HFFc6 (cell line): ENCODE results near the gene NFE2. TPM values are rescaled to one million over a fixed set of nuclear protein-coding genes. Genes with fewer than 3 reads are reported as not detected.

Source experiments
- DNase-seq: peaks from one replicate; pipeline ENCODE4 v3.0.0-alpha.2; 2018
- H3K27ac Mint-ChIP-seq: 2 replicates; pipeline ENCODE4 v1.8.0; 2020; ENCODE audit warnings: mild to moderate bottlenecking, mixed read lengths
- H3K27me3 Mint-ChIP-seq: 2 replicates; pipeline ENCODE4 v1.8.0; 2021; ENCODE audit warnings: mild to moderate bottlenecking, moderate library complexity, mixed read lengths; ENCODE audit not compliant: insufficient read depth
- H3K36me3 Mint-ChIP-seq: 2 replicates; pipeline ENCODE4 v1.8.0; 2021; ENCODE audit warnings: low read depth, mixed read lengths
- H3K4me1 Mint-ChIP-seq: 2 replicates; pipeline ENCODE4 v1.8.0; 2020; ENCODE audit warnings: low read depth, mixed read lengths
- H3K4me3 Mint-ChIP-seq: 2 replicates; pipeline ENCODE4 v1.8.0; 2020; ENCODE audit warnings: mild to moderate bottlenecking, moderate library complexity, mixed read lengths
- H3K9me3 Mint-ChIP-seq: 2 replicates; pipeline ENCODE4 v1.8.0; 2020; ENCODE audit warnings: mild to moderate bottlenecking, mixed read lengths
- long read RNA-seq: library from polyadenylated mRNA; unstranded; transcript quantifications from one replicate; pipeline ENCODE4 v2.0.0, GENCODE V29; 2019
- total RNA-seq, 6 experiments: library from RNA; stranded (reverse); fragmentation: NEBNext Ultra II Directional; extraction: Animal tissue kit (Norgen Biotek cat#: 25700); gene quantifications; 2 replicates in 1 of 6; 3 replicates in 5 of 6; pipeline ENCODE4 v1.2.3, GENCODE V29; 2021
- TF ChIP-seq, protein P1 (sequence below): fragments of 200-600 bp; sonication (generic); IDR thresholded peaks from 2 replicates; pipeline ENCODE4 v1.5.0; 2021; ENCODE audit warnings: antibody characterized with exemption, mild to moderate bottlenecking

NFE2 gene
- total RNA-seq, result under 1 TPM; 0.21 to 0.59 (median 0.32) TPM
- long read RNA-seq, result 0 reads

DNA sequence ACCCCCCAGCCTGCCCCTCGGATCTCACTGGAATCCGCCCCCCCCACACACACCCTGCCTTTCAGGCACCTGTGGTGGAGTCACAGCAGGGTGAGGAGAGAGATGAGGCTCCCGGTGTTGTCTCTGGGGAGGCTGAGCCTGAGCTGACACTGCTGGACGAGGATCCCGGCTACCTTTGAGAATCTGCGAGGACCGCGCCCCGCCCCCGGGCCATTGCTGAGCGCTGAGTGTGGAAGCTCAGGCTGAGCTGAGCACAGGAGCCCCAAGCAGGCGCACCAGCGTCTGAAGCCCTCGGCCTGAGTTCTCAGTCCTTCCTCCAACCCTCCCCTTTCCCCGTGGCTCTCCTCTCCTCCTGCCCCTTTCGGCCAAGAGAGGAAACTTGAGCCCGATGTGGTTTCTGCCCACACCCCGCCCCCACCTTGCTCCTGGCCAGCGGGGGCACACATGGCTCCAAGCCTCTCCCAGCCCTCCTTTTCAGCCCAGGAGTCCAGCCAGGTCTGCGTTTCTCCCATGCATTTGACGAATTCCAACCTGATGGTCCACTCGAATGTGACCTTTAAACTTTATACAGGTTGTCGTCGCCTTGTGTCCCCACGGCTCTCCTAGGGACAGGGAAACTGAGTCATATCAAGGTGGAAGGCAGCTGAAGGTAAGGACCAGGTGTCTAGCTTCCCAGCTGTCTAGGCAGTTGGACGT, at the start of gene NFE2:
Gene NFE2, minus strand, starts transcription at position 284 of the 696 bp plus-strand sequence. CDS start 5,767 bp downstream, outside the sequence.
- Mint-ChIP-seq H3K27me3 (peaks cover 28% of the 10 kb centered on the region), H3K9me3 (no peaks in the 10 kb centered on the region), H3K36me3 (no peaks in the 10 kb centered on the region), H3K4me3 (peak within 1 kb of the TSS; percentile 75), H3K27ac (peak within 1 kb of the TSS; percentile 59), H3K4me1 (peaks cover 32% of the 10 kb centered on the region)
- DNase-seq, result peak; percentile 66
- TF ChIP-seq, protein P1, sequence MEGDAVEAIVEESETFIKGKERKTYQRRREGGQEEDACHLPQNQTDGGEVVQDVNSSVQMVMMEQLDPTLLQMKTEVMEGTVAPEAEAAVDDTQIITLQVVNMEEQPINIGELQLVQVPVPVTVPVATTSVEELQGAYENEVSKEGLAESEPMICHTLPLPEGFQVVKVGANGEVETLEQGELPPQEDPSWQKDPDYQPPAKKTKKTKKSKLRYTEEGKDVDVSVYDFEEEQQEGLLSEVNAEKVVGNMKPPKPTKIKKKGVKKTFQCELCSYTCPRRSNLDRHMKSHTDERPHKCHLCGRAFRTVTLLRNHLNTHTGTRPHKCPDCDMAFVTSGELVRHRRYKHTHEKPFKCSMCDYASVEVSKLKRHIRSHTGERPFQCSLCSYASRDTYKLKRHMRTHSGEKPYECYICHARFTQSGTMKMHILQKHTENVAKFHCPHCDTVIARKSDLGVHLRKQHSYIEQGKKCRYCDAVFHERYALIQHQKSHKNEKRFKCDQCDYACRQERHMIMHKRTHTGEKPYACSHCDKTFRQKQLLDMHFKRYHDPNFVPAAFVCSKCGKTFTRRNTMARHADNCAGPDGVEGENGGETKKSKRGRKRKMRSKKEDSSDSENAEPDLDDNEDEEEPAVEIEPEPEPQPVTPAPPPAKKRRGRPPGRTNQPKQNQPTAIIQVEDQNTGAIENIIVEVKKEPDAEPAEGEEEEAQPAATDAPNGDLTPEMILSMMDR, result no peak

GRCh38 chr12:54349679-54350078, 48.9 kb upstream of the NFE2 start:
- H3K27me3 Mint-ChIP-seq, result no peaks in the 10 kb centered on the region

GRCh38 chr12:54349036-54349435, 48.2 kb upstream of the NFE2 start:
- DNase-seq, result no peak
- Mint-ChIP-seq H3K36me3 (peaks cover 38% of the 10 kb centered on the region), H3K4me3 (no peak overlapping the region), H3K9me3 (no peaks in the 10 kb centered on the region), H3K27me3 (no peaks in the 10 kb centered on the region), H3K27ac (no peak overlapping the region), H3K4me1 (peaks cover 36% of the 10 kb centered on the region)
- TF ChIP-seq, protein P1, result no peak

More at GRCh38 chr12:54349679-54350078, 48.9 kb upstream of the NFE2 start:
- Mint-ChIP-seq H3K36me3 (peaks cover 38% of the 10 kb centered on the region), H3K9me3 (no peaks in the 10 kb centered on the region), H3K4me3 (no peak overlapping the region), H3K27ac (peak overlapping the region; percentile 2; the same call in 1 of the 2 replicates), H3K4me1 (peaks cover 38% of the 10 kb centered on the region)
- TF ChIP-seq, protein P1, result no peak
- no peak for DNase-seq

DNA sequence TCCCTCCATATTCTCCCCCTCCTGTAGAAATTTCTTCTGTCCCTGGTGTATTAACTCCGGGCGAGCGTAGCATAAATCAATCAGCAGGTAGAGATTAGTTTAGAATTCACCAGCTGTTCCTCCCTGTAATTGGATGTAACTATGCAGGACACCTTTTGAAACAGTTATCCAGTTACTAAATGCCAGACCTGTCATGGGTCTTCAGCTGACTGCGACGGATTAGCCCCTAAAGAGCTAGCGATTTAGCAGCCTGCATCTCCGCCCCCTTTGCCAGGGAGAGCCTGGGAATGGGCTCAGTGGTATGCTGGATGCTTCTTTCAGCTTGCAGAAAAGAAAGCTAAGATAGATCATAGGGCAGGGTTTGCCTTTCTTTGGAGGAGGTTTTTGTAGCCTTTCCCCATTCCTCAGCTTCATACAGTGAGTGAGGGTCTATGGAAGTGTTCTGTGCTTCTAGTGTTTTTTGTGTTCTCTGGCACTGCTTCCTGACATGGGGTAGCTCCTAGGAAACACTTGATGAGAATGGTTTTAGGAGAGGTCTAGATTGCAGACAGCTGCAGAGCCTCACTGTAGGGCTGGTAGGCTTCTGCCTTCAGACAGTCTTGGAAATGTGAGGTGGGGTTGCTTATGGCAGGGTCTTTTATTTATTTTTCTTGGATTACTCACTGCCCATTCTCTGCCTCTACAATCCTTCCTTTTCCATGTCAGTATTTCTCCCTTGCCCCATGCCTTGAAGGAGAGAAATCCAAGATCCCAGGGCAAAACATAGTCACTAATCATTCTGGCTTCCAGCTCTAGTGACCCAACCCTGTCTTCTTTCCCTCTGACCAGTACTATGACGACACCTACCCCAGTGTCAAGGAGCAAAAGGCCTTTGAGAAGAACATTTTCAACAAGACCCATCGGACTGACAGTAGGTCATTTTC, 40.8 kb upstream of the NFE2 start:
- no peak overlapping the region for H3K4me3 Mint-ChIP-seq
- TF ChIP-seq, protein P1, result no peak
- no peak for DNase-seq

DNA sequence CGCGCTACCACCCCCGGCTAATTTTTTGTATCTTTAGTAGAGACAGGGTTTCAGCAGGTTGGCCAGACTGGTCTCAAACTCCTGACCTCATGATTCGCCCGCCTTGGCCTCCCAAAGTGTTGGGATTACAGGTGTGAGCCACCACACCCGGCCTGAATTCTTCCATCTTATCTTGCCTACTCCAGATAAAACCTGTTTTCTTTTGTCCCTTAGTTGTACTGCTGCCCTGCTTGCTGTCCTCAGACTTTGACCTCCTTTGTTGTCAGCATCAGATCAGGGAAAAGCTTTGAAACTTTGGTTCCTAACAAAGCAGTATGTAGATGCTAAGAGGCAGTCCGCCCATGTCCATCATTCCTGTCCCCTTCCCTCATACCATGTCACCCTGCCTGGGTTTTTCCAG, 40.0 kb upstream of the NFE2 start:
- Mint-ChIP-seq H3K4me1 (peaks cover 35% of the 10 kb centered on the region), H3K9me3 (no peaks in the 10 kb centered on the region), H3K4me3 (no peak overlapping the region), H3K27ac (no peak overlapping the region), H3K27me3 (peaks cover 2% of the 10 kb centered on the region; the same call in 1 of the 2 replicates), H3K36me3 (peaks cover 29% of the 10 kb centered on the region)
- TF ChIP-seq, protein P1, result no peak
- no peak for DNase-seq

More for the DNA sequence above, 40.8 kb upstream of the NFE2 start:
- peaks cover 35% of the 10 kb centered on the region for H3K4me1 Mint-ChIP-seq
- no peaks in the 10 kb centered on the region for H3K9me3 Mint-ChIP-seq
- H3K27ac Mint-ChIP-seq, result peak overlapping the region; percentile 6
- no peaks in the 10 kb centered on the region for H3K27me3 Mint-ChIP-seq
- H3K36me3 Mint-ChIP-seq, result peaks cover 29% of the 10 kb centered on the region
